Cardiac muscle cell (in vitro differentiated cells and primary cell): Measurements from ENCODE around the gene CSTPP1. TPM values are rescaled to one million over a fixed set of nuclear protein-coding genes. Genes with fewer than 3 reads are reported as not detected.

Source experiments
- DNase-seq, 2 donors: peaks; one replicate each; pipeline versions ENCODE4 v3.0.0 to v3.0.0-alpha.2; 2010 to 2017; ENCODE audit warnings: low read depth in 1 of 2, low spot score in 1 of 2
- H3K27ac ChIP-seq: fragments of 200-600 bp; sonication (generic); 2 replicates; pipeline ENCODE4 v1.5.1; 2016
- H3K27me3 ChIP-seq: fragments of 200-600 bp; sonication (generic); 2 replicates; pipeline ENCODE4 v1.6.0; 2016; ENCODE audit warnings: control low read depth
- H3K36me3 ChIP-seq: fragments of 200-600 bp; sonication (generic); 2 replicates; pipeline ENCODE4 v1.5.1; 2016; ENCODE audit warnings: control low read depth
- H3K4me1 ChIP-seq: fragments of 200-600 bp; sonication (generic); 2 replicates; pipeline ENCODE4 v1.8.1; 2017; ENCODE audit warnings: low read depth, mild to moderate bottlenecking, mixed run types
- H3K4me3 ChIP-seq: fragments of 200-600 bp; sonication (generic); 2 replicates; pipeline ENCODE4 v1.5.1; 2016; ENCODE audit warnings: mild to moderate bottlenecking
- H3K9me3 ChIP-seq: fragments of 200-600 bp; sonication (generic); 2 replicates; pipeline ENCODE4 v1.5.1; 2017; ENCODE audit warnings: low read depth, mild to moderate bottlenecking, control low read depth
- CTCF ChIP-seq: IDR thresholded peaks from 2 replicates; pipeline ENCODE4 v1.5.1; 2012; ENCODE audit warnings: low read depth, mild to moderate bottlenecking, low read length
- polyA plus RNA-seq: library from polyadenylated mRNA; unstranded; fragments of >200 nt; fragmentation: Nextera tagmentation; extraction: Ambion mirVana; gene quantifications from 2 replicates; pipeline ENCODE4 v1.2.1, GENCODE V29; 2016
- total RNA-seq: library from RNA; depleted of rRNA; stranded (reverse); fragments of >200 nt; gene quantifications from 2 replicates; pipeline ENCODE4 v1.2.3, GENCODE V29; 2016

The CSTPP1 gene
- total and polyA plus RNA-seq, 2 experiments from 2014 or later, result 46.4 to 81.6 TPM

GRCh38 chr11:47184711-47185304 lies 248.2 kb downstream of the CSTPP1 start:
- Histone ChIP-seq H3K36me3 (no peaks in the 10 kb centered on the region), H3K27me3 (no peaks in the 10 kb centered on the region), H3K27ac (peak overlapping the region; percentile 91), H3K4me3 (peak overlapping the region; percentile 80), H3K9me3 (no peaks in the 10 kb centered on the region), H3K4me1 (peaks cover 30% of the 10 kb centered on the region)
- no peak for TF ChIP-seq CTCF
- peak in 1 of 2 donors; percentile 19 for DNase-seq

- Histone ChIP-seq H3K4me1 (peaks cover 30% of the 10 kb centered on the region), H3K27ac (peak overlapping the region; percentile 91), H3K27me3 (no peaks in the 10 kb centered on the region), H3K9me3 (no peaks in the 10 kb centered on the region), H3K4me3 (peak overlapping the region; percentile 80), H3K36me3 (no peaks in the 10 kb centered on the region)
- no peak for TF ChIP-seq CTCF
- DNase-seq, result peak; percentile 43 to 85
Measured at GRCh38 chr11:47185305-47186075, 248.9 kb downstream of the CSTPP1 start.

DNA sequence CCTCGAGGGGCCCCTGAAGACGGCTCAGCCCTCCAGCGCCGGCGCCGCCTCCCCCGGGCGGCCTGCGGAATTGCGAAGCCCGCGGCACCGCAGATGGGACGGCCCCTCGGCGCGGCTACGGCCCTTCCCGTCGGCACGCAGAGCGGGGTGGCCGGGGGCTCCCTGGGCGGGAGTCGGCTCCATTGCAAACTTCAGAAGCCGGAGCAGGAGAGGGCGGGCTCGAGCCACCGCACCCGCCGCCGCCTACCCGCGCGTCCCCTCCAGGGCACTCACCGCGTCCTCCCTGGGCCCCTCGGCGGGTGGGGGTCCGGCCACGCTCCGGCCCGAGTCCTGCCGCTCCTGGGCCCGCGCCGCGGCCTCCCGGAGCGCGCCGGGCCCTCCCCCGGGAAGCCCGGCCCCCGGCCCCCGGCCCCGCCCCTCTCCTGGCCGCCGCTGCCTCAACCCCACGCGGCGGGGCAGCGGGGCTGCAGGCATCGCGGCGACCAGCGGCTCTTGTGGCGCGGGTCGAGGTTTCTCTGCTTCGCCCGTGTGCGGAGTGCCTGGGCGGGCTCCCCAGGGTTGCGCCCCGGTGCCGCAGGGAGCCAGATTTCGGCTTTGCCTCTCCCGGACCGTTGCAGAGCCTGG lies 249.6 kb downstream of the CSTPP1 start, which contains the start of gene PACSIN3:
Gene PACSIN3 (minus strand): TSS at position 359 of the 624 bp plus-strand sequence. CDS start 3,707 bp downstream, outside the sequence.
- Histone ChIP-seq H3K4me1 (peaks cover 30% of the 10 kb centered on the region), H3K36me3 (no peaks in the 10 kb centered on the region), H3K27me3 (no peaks in the 10 kb centered on the region), H3K27ac (peak within 1 kb of the TSS; percentile 91), H3K4me3 (peak within 1 kb of the TSS; percentile 80), H3K9me3 (no peaks in the 10 kb centered on the region)
- DNase-seq, result peak; percentile 59 to 73
- no peak for TF ChIP-seq CTCF

- peak; percentile 43 to 86 for DNase-seq
- TF ChIP-seq CTCF, result peak; percentile 6
- Histone ChIP-seq H3K4me1 (peaks cover 30% of the 10 kb centered on the region), H3K27ac (peak overlapping the region; percentile 91), H3K4me3 (peak overlapping the region; percentile 80), H3K27me3 (no peaks in the 10 kb centered on the region), H3K36me3 (no peaks in the 10 kb centered on the region), H3K9me3 (no peaks in the 10 kb centered on the region)
Measured at GRCh38 chr11:47186700-47187695, 250.4 kb downstream of the CSTPP1 start.

GRCh38 chr11:47187723-47188122 lies 251.2 kb downstream of the CSTPP1 start:
- TF ChIP-seq CTCF, result no peak
- Histone ChIP-seq H3K4me1 (peaks cover 30% of the 10 kb centered on the region), H3K36me3 (no peaks in the 10 kb centered on the region), H3K9me3 (no peaks in the 10 kb centered on the region), H3K4me3 (peak overlapping the region; percentile 80), H3K27me3 (no peaks in the 10 kb centered on the region), H3K27ac (peak overlapping the region; percentile 91)
- peak in 1 of 2 donors; percentile 48 for DNase-seq
